Spleen (tissue), 7 donors: Measurements from ENCODE around the gene STRBP.
"Not testable (repeated sequence)": the region's sequence is repeated elsewhere in the genome, so short reads cannot be mapped to it uniquely, and the experiment has no call there.

Experiments used
- CTCF ChIP-seq, 11 experiments: fragments of 200-600 bp in 7 of 11; fragments of 450-650 bp in 4 of 11; sonication (generic) in 4 of 11; IDR thresholded peaks in 8 of 11; conservative IDR thresholded peaks in 3 of 11; 1 replicate in 7 of 11; 2 replicates in 4 of 11; pipeline versions ENCODE4 v1.4.0 to v1.8.0; 2016 to 2021; ENCODE audit warnings: antibody characterized with exemption in 11 of 11, inconsistent platforms in 4 of 11, mild to moderate bottlenecking in 1 of 11
- POLR2A ChIP-seq, 3 donors: fragments of 450-650 bp; IDR thresholded peaks; one replicate each; pipeline ENCODE4 v1.5.1; 2017; ENCODE audit warnings: antibody characterized with exemption in 3 of 3, mild to moderate bottlenecking in 1 of 3
- POLR2AphosphoS5 ChIP-seq, 3 donors: sonication (generic); formaldehyde crosslinking; IDR thresholded peaks; one replicate each; pipeline ENCODE4 v1.5.1; 2017; ENCODE audit warnings: antibody characterized with exemption in 3 of 3
- donor health status: DM: no; HTN: no; CAD: no; lungs with moderate emphysema.
- donor health status: DM: no; HTN: no; CAD: no.
- donor health status: DM: no; HTN: no; CAD: no.

- not testable (repeated sequence) for TF ChIP-seq CTCF (IDR thresholded peaks at IDR 0.05 in 8 of 11, conservative IDR thresholded peaks at IDR 0.05 in 3 of 11); POLR2A (IDR thresholded peaks at IDR 0.05); POLR2AphosphoS5 (IDR thresholded peaks at IDR 0.05)
Measured at GRCh38 chr9:123271133-123271532, 2.7 kb upstream of the STRBP start.
